B cell (primary cell): ENCODE results near the gene FMNL2. TPM values are rescaled to one million over a fixed set of nuclear protein-coding genes. Genes with fewer than 3 reads are reported as not detected.

Experiments used
- ATAC-seq: fragments of 200-7000 bp; cut with Tn5 transposase; one replicate; pipeline ENCODE4 v1.10.0; 2021; ENCODE audit warnings: low read depth, mild to moderate bottlenecking, moderate number of reproducible peaks, moderate library complexity
- CTCF ChIA-PET: fragments of 350-600 bp; sonication (Branson Sonifier 250); formaldehyde crosslinking; loops from one replicate; lab custom pipeline; 2021; ENCODE audit warnings: antibody characterized with exemption, inconsistent platforms; lab: Charles Lee
- POLR2A ChIA-PET: fragments of 350-600 bp; sonication (Branson Sonifier 250); formaldehyde crosslinking; loops from one replicate; lab custom pipeline; 2021; ENCODE audit warnings: antibody characterized with exemption; lab: Charles Lee
- DNase-seq: peaks from one replicate; pipeline ENCODE4 v3.0.0; 2013
- H2AFZ ChIP-seq: 2 replicates; pipeline ENCODE4 v1.6.1; 2012; ENCODE audit warnings: mild to moderate bottlenecking, low read depth, low read length; ENCODE audit not compliant: insufficient read depth, poor library complexity, severe bottlenecking
- H3K27ac ChIP-seq, 2 donors: 1 replicate in 1 of 2; 2 replicates in 1 of 2; pipeline ENCODE4 v1.5.1; 2012 to 2013; ENCODE audit warnings: low read length in 2 of 2, mild to moderate bottlenecking in 2 of 2, moderate library complexity in 1 of 2
- H3K27me3 ChIP-seq, 4 experiments: fragments of 200-600 bp in 1 of 4; sonication (generic) in 1 of 4; replicated peaks in 1 of 4; 1 replicate in 2 of 4; 2 replicates in 2 of 4; pipeline versions ENCODE4 v1.6.1 to v1.7.0; 2013 to 2016; ENCODE audit warnings: low read length in 3 of 4, mild to moderate bottlenecking in 2 of 4, mixed read lengths in 1 of 4, moderate library complexity in 1 of 4; ENCODE audit not compliant: insufficient read depth in 4 of 4, control insufficient read depth in 3 of 4; ENCODE audit errors: control extremely low read depth in 1 of 4
- H3K36me3 ChIP-seq, 2 experiments: replicated peaks in 1 of 2; 1 replicate in 1 of 2; 2 replicates in 1 of 2; pipeline versions ENCODE4 v1.6.1 to v1.7.1; 2013; ENCODE audit warnings: low read length in 1 of 2; ENCODE audit not compliant: insufficient read depth in 2 of 2, control insufficient read depth in 1 of 2; ENCODE audit errors: control extremely low read depth in 1 of 2, extremely low read depth in 1 of 2
- H3K4me1 ChIP-seq, 2 donors: fragments of 200-600 bp in 1 of 2; sonication (generic) in 1 of 2; 1 replicate in 1 of 2; 2 replicates in 1 of 2; pipeline versions ENCODE4 v1.5.1 to v1.6.1; 2013 to 2017; ENCODE audit warnings: low read length in 2 of 2; ENCODE audit not compliant: control insufficient read depth in 2 of 2, insufficient read depth in 2 of 2
- H3K4me2 ChIP-seq: replicated peaks from 2 replicates; pipeline ENCODE3; 2012; ENCODE audit warnings: mild to moderate bottlenecking, low read depth, low read length; ENCODE audit not compliant: poor library complexity, severe bottlenecking
- H3K4me3 ChIP-seq, 5 experiments: fragments of 200-600 bp in 1 of 5; sonication (generic) in 1 of 5; 1 replicate in 3 of 5; 2 replicates in 2 of 5; pipeline versions ENCODE4 v1.5.1 to v1.7.0; 2011 to 2016; ENCODE audit warnings: low read length in 4 of 5, mild to moderate bottlenecking in 4 of 5, low read depth in 2 of 5, control low read depth in 1 of 5, moderate library complexity in 1 of 5; ENCODE audit not compliant: insufficient read depth in 1 of 5; ENCODE audit errors: control extremely low read depth in 1 of 5, extremely low read depth in 1 of 5
- H3K79me2 ChIP-seq: fragments of 200-600 bp; sonication (generic); one replicate; pipeline ENCODE4 v1.6.0; 2016; ENCODE audit warnings: low read length; ENCODE audit not compliant: control insufficient read depth, insufficient read depth
- H3K9ac ChIP-seq: fragments of 200-600 bp; sonication (generic); 2 replicates; pipeline ENCODE4 v1.6.1; 2017; ENCODE audit warnings: mild to moderate bottlenecking, low read length, moderate library complexity
- H3K9me3 ChIP-seq, 3 donors: one replicate each; pipeline versions ENCODE4 v1.6.1 to v1.7.1; 2013; ENCODE audit warnings: low read length in 2 of 3; ENCODE audit not compliant: control insufficient read depth in 2 of 3, insufficient read depth in 1 of 3; ENCODE audit errors: control extremely low read depth in 1 of 3
- H4K20me1 ChIP-seq: 2 replicates; pipeline ENCODE4 v1.6.0; 2012; ENCODE audit warnings: mild to moderate bottlenecking, low read length; ENCODE audit not compliant: insufficient read depth, control insufficient read depth, poor library complexity, severe bottlenecking
- H3K27ac Mint-ChIP-seq: one replicate; pipeline ENCODE4 v1.8.0; 2021; ENCODE audit warnings: mixed read lengths
- H3K27me3 Mint-ChIP-seq: one replicate; pipeline ENCODE4 v1.8.0; 2021; ENCODE audit warnings: mixed read lengths
- H3K4me1 Mint-ChIP-seq: one replicate; pipeline ENCODE4 v1.8.0; 2021; ENCODE audit warnings: mixed read lengths
- H3K4me3 Mint-ChIP-seq: one replicate; pipeline ENCODE4 v1.8.0; 2021; ENCODE audit warnings: mixed read lengths
- H3K9me3 Mint-ChIP-seq: one replicate; pipeline ENCODE4 v1.8.0; 2022; ENCODE audit warnings: mixed read lengths; ENCODE audit not compliant: insufficient read depth
- CTCF ChIP-seq: fragments of 200-600 bp; IDR thresholded peaks from one replicate; pipeline ENCODE4 v1.8.0; 2022; ENCODE audit warnings: antibody characterized with exemption, mild to moderate bottlenecking
- EZH2 ChIP-seq: IDR thresholded peaks from 2 replicates; pipeline ENCODE4 v1.6.1; 2012; ENCODE audit warnings: borderline replicate concordance, low read depth, mild to moderate bottlenecking, moderate library complexity, low read length; ENCODE audit not compliant: insufficient read depth, poor library complexity, severe bottlenecking
- WGBS: methylation state at CpG from one replicate; pipeline ENCODE4 v1.1.5; 2013; ENCODE audit warnings: missing lambda C conversion rate; ENCODE audit not compliant: insufficient coverage; 5-methylcytosine and 5-hydroxymethylcytosine counted together
- intact Hi-C: fragments of 100-400 bp; cut with micrococcal nuclease; formaldehyde crosslinking; loops from one replicate; pipeline ENCODE4 v1.10.0; 2022
- polyA plus RNA-seq: library from polyadenylated mRNA; depleted of rRNA; stranded (reverse); fragments of >200 nt; gene quantifications from 2 replicates; pipeline ENCODE4 v1.2.3, GENCODE V29; 2012
- total RNA-seq, 2 donors: library from RNA; stranded (reverse); fragments of 120-200 nt in 1 of 2; gene quantifications; 1 replicate in 1 of 2; 2 replicates in 1 of 2; pipeline versions ENCODE4 v1.2.3 to v1.2.4, GENCODE V29; 2013 to 2022

FMNL2 gene
- total and polyA plus RNA-seq, 2 donors (not counting 1 experiment from before 2014, with no cell fraction given): 0.73 to 8.8 TPM

GRCh38 chr2:152651834-152652233 is 316.9 kb downstream of the FMNL2 start:
- H3K4me1 Mint-ChIP-seq: no peaks in the 10 kb centered on the region
- no peaks in the 10 kb centered on the region for H3K79me2 ChIP-seq
- ChIA-PET CTCF (interaction anchor here (1.2 kb wide), 1 partner anchor 16 kb away, joined by 4 read pairs; no protein-coding TSS in a partner anchor), POLR2A (no interaction called here)
- peaks cover 3 to 29% of the 10 kb centered on the region in 2 experiments for H3K36me3 ChIP-seq
- H3K4me3 Mint-ChIP-seq: no peak overlapping the region
- no peaks in the 10 kb centered on the region for H3K4me1 ChIP-seq
- ATAC-seq (no peak), DNase-seq (no peak)
- TF ChIP-seq EZH2 (no peak), CTCF (no peak)
- intact Hi-C loops: no loop called here
- H3K9me3 Mint-ChIP-seq: no peaks in the 10 kb centered on the region
- H3K27me3 ChIP-seq: no peaks in the 10 kb centered on the region
- H3K27ac ChIP-seq: no peak overlapping the region
- no peak overlapping the region for H3K4me3 ChIP-seq
- H4K20me1 ChIP-seq: no peaks in the 10 kb centered on the region
- no peak overlapping the region for H2AFZ ChIP-seq
- no peak overlapping the region for H3K9ac ChIP-seq
- no CpG with 5 or more reads among the region's 2 CpGs for WGBS
- no peaks in the 10 kb centered on the region for H3K9me3 ChIP-seq
- no peak overlapping the region for H3K4me2 ChIP-seq
- H3K27me3 Mint-ChIP-seq: no peaks in the 10 kb centered on the region
- H3K27ac Mint-ChIP-seq: no peak overlapping the region

GRCh38 chr2:152655880-152656279 is 320.9 kb downstream of the FMNL2 start:
- ATAC-seq: no peak
- POLR2A ChIA-PET: no interaction called here

More at GRCh38 chr2:152655880-152656279, 320.9 kb downstream of the FMNL2 start:
- no peaks in the 10 kb centered on the region for H3K79me2 ChIP-seq
- H3K36me3 ChIP-seq: peaks cover 20 to 64% of the 10 kb centered on the region in 2 experiments
- H3K4me2 ChIP-seq: no peak overlapping the region
- H3K27ac Mint-ChIP-seq: no peak overlapping the region
- no peak overlapping the region for H3K9ac ChIP-seq
- H3K9me3 ChIP-seq: no peaks in the 10 kb centered on the region
- no peaks in the 10 kb centered on the region for H3K9me3 Mint-ChIP-seq
- no peak overlapping the region for H3K4me3 Mint-ChIP-seq
- no peaks in the 10 kb centered on the region for H3K4me1 Mint-ChIP-seq
- H2AFZ ChIP-seq: no peak overlapping the region
- no peaks in the 10 kb centered on the region for H4K20me1 ChIP-seq
- DNase-seq: no peak
- H3K27ac ChIP-seq: no peak overlapping the region
- no CpG with 5 or more reads among the region's 1 CpG for WGBS
- intact Hi-C loops: no loop called here
- no peaks in the 10 kb centered on the region for H3K4me1 ChIP-seq
- no peak for TF ChIP-seq CTCF
- no peak for TF ChIP-seq EZH2
- H3K27me3 Mint-ChIP-seq: no peaks in the 10 kb centered on the region
- H3K4me3 ChIP-seq: no peak overlapping the region
- H3K27me3 ChIP-seq: no peaks in the 10 kb centered on the region
- CTCF ChIA-PET: no interaction called here
